HTERT RPE-1 (cell line): ENCODE results near the gene LECT2.

ENCODE experiments used
- in situ Hi-C: fragments of 300-500 bp; cut with MboI; formaldehyde crosslinking; loops from 4 replicates; pipeline ENCODE4 v1.14.3; 2020; ENCODE audit warnings: low sequenced_read_pairs

The LECT2 gene

GRCh38 chr5:135941711-135942110, 13.1 kb downstream of the LECT2 start:
- in situ Hi-C loops: no loop called here

DNA sequence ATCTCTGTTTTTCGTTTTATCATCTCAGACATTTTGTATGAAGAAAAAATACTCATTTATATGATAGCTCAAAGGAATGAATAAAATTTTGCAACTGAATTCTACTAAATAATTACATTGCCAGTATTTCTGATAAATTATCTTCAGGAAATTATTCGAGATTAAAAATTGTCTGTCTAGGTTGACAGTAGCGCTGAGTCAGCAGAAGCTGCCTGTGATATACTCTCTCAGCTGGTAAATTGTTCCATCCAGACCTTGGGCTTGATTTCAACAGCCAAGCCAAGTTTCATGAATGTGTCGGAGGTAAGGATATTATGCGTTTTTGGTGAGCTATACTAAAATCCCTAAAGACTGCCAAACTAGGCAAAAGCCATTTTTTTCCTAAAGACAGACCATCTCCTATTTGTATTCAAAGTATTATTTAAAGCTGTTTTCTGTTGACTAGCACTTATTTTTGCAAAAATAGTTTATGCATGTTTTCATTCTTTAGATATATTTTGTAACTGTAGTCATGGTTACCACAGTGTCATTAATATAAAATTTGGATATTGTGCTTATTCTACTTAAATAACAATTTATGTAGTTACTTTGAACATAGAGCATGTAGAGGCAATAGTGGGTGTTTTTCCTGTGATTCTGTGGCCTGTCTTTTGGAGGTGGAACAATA, 17.4 kb downstream of the LECT2 start:
- in situ Hi-C loops: no loop called here

GRCh38 chr5:135934939-135935338, 19.8 kb downstream of the LECT2 start:
- in situ Hi-C loops: no loop called here

GRCh38 chr5:135930949-135931295, 23.9 kb downstream of the LECT2 start:
- in situ Hi-C loops: no loop called here

- in situ Hi-C loops: no loop called here
Observed at GRCh38 chr5:135930029-135930948, 24.5 kb downstream of the LECT2 start.

DNA sequence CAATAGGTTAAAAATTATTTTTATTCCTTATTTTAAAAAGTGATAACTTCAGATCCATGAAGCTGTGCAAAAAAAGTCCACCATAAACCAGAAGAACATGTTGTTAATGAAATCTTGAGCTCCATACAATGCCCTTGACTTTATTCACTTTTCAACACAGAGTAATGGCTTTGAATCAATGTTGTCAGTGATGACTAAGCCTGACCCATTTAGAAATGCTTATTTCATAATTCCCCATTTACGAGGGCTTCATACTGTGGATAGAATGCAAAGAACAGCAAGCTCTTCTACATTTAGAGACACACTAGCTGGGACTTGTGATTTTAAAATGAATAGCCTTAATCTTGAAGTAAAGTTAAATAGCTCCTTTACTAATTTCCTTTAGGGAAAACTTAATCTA, 33.4 kb downstream of the LECT2 start:
- in situ Hi-C loops: no loop called here

DNA sequence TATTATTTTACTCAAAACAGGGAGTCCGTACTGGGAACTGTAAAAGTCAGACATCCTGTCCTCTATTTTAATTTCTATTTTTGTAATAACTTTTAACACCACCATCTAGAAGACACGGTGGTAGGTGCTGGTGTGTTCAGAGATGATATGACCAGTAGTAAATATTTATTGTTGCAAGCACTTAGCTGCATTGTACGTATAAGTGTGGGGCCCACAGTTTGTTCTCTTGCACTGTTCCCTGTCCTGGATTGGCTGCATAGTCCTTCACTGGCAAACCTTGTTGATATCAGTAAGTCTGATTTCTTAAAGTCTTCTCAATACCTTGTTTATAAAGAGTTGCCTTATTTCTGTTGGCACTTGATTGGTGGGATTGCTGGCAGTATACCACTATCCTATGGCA, 34.6 kb downstream of the LECT2 start:
- in situ Hi-C loops: no loop called here

DNA sequence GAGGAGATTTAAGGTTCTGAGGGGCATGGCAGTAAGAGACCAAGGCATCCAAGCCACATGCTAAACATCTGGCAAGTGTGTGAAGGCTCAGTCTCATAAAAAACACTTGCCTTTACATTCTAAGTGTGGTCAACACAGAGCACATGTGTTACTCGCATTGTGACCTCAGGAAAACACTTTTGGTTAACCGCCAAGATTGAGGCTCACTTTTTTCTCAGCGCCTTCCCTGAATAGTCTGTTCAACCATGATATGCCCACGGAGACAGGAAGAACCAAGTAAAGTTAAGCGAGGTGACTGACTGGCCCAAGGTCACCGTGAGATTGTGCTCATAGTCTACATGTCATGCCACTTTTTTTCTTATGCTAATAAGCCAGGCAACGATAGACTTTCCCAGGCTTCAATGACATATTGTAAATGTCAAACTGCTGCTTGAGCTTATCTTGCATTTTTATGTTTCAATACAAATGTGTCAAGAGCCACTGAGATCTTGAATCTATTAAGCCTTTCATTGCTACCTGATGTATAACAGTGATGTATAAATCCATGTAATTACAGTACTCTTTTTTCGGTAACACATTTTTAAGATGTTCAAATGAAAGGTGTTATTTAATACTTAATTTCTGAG, 38.0 kb downstream of the LECT2 start:
- in situ Hi-C loops: no loop called here

- in situ Hi-C loops: no loop called here
Observed at GRCh38 chr5:135915466-135916001, 39.2 kb downstream of the LECT2 start.

- in situ Hi-C loops: no loop called here
Observed at GRCh38 chr5:135913713-135914626, 40.8 kb downstream of the LECT2 start.

- in situ Hi-C loops: no loop called here
Observed at GRCh38 chr5:135905144-135905543, 49.6 kb downstream of the LECT2 start.

GRCh38 chr5:135901633-135902032, 53.1 kb downstream of the LECT2 start:
- in situ Hi-C loops: no loop called here

- in situ Hi-C loops: no loop called here
Observed at GRCh38 chr5:135900276-135900675, 54.5 kb downstream of the LECT2 start.

- in situ Hi-C loops: no loop called here
Observed at GRCh38 chr5:135898651-135899050, 56.1 kb downstream of the LECT2 start.
